ENCODE data around the gene SUGCT. TPM values are rescaled to one million over a fixed set of nuclear protein-coding genes. Genes with fewer than 3 reads are reported as not detected.

The SUGCT gene
- total RNA-seq, 1 experiment from 2014 or later, result 5.4 TPM

DNA sequence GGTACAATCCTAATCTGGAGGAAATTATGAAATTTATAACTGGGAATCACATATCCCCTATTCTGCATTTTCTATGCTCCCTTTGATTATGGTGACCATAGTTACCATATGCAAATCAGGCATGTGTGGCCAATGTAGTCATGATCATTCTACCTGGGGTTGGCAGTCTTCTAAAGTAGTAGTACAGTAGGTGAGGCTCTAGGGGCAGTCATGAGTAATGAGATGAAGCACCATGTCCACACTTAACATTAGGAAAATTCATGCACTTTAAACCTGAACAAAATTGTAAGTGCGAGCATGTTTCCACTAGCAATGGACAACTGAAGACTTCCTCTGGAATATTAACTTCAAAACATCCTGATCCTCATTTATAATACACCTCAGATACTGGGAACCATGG is 545.9 kb downstream of the SUGCT start:
- no peak overlapping the region for H4K91ac ChIP-seq (ENCODE audit: insufficient read length, low read depth, low read length)
- no peak overlapping the region for H3K23ac ChIP-seq (ENCODE audit: insufficient read length, low read depth, low read length)
- no peaks in the 10 kb centered on the region for H3K79me1 ChIP-seq (ENCODE audit: insufficient read depth, low read depth, low read length, poor library complexity, severe bottlenecking)
- no peak overlapping the region for H2BK20ac ChIP-seq (ENCODE audit: low read depth, low read length, poor library complexity, severe bottlenecking)
- Mint-ChIP-seq H3K4me1 (peaks cover 0 to 5% of the 10 kb centered on the region in 2 experiments; a peak in 1 of 4 replicates), H3K4me3 (no peak overlapping the region), H3K27ac (no peak overlapping the region), H3K27me3 (ENCODE audit: low read depth) (no peaks in the 10 kb centered on the region; the same call in 1 of the 2 replicates), H3K9me3 (no peaks in the 10 kb centered on the region), H3K36me3 (ENCODE audit: insufficient read depth in 1 of 3, low read depth in 3 of 3) (no peaks in the 10 kb centered on the region)
- H3K4me1 ChIP-seq (ENCODE audit: insufficient read depth, low read length), result no peaks in the 10 kb centered on the region
- H4K5ac ChIP-seq (ENCODE audit: insufficient read length, low read depth, low read length), result no peak overlapping the region
- DNase-seq, result no peak
- no peaks in the 10 kb centered on the region for H4K20me1 ChIP-seq (ENCODE audit: control insufficient read depth, insufficient read depth, insufficient read length)
- no peak overlapping the region for H3K4me2 ChIP-seq (ENCODE audit: insufficient read depth, insufficient read length, low read length)
- no peak overlapping the region for H3K14ac ChIP-seq (ENCODE audit: insufficient read depth, low read length)
- no peak overlapping the region for H2BK15ac ChIP-seq (ENCODE audit: low read depth, low read length)
- H3K18ac ChIP-seq (ENCODE audit: insufficient read length, low read depth, low read length), result no peak overlapping the region
- H2BK120ac ChIP-seq (ENCODE audit: low read depth, low read length, poor library complexity, severe bottlenecking), result no peak overlapping the region
- no peak overlapping the region for H3K56ac ChIP-seq (ENCODE audit: insufficient read length, low read depth, low read length)
- WGBS (ENCODE audit: extremely low coverage, insufficient read length, low lambda C conversion rate), result no CpG with 5 or more reads among the region's 1 CpG
- no peaks in the 10 kb centered on the region for H3K23me2 ChIP-seq (ENCODE audit: insufficient read length, low read depth, low read length, poor library complexity, severe bottlenecking)
- TF ChIP-seq, protein P1, sequence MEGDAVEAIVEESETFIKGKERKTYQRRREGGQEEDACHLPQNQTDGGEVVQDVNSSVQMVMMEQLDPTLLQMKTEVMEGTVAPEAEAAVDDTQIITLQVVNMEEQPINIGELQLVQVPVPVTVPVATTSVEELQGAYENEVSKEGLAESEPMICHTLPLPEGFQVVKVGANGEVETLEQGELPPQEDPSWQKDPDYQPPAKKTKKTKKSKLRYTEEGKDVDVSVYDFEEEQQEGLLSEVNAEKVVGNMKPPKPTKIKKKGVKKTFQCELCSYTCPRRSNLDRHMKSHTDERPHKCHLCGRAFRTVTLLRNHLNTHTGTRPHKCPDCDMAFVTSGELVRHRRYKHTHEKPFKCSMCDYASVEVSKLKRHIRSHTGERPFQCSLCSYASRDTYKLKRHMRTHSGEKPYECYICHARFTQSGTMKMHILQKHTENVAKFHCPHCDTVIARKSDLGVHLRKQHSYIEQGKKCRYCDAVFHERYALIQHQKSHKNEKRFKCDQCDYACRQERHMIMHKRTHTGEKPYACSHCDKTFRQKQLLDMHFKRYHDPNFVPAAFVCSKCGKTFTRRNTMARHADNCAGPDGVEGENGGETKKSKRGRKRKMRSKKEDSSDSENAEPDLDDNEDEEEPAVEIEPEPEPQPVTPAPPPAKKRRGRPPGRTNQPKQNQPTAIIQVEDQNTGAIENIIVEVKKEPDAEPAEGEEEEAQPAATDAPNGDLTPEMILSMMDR (conservative IDR thresholded peaks at IDR 0.05), result peak; percentile 64
- H2AFZ ChIP-seq (ENCODE audit: low read length), result no peak overlapping the region
- H3T11ph ChIP-seq (ENCODE audit: low read length), result no peak overlapping the region
- no peak overlapping the region for H2BK12ac ChIP-seq (ENCODE audit: insufficient read length, low read depth, low read length)
- no peak overlapping the region for H3K27ac ChIP-seq (ENCODE audit: insufficient read length, low read depth, low read length)
- no peak overlapping the region for H3K4ac ChIP-seq (ENCODE audit: low read depth, low read length)
- no peak overlapping the region for H2AK5ac ChIP-seq (ENCODE audit: insufficient read length, low read length)
- H4K8ac ChIP-seq (replicated peaks; ENCODE audit: insufficient read length, low read depth, low read length), result no peak overlapping the region
- H3K9ac ChIP-seq (ENCODE audit: extremely low read depth, insufficient read length, low read length), result no peak overlapping the region
- no peaks in the 10 kb centered on the region for H3K9me3 ChIP-seq (ENCODE audit: control insufficient read depth, low read depth, low read length)
- H3K27me3 ChIP-seq (ENCODE audit: insufficient read depth, low read length), result no peaks in the 10 kb centered on the region
- no peaks in the 10 kb centered on the region for H3K79me2 ChIP-seq (ENCODE audit: insufficient read depth, low read length)
- no peak overlapping the region for H2BK5ac ChIP-seq (ENCODE audit: insufficient read length, low read length)
